Measurements from ENCODE around the gene CHST11.

CHST11 gene

DNA sequence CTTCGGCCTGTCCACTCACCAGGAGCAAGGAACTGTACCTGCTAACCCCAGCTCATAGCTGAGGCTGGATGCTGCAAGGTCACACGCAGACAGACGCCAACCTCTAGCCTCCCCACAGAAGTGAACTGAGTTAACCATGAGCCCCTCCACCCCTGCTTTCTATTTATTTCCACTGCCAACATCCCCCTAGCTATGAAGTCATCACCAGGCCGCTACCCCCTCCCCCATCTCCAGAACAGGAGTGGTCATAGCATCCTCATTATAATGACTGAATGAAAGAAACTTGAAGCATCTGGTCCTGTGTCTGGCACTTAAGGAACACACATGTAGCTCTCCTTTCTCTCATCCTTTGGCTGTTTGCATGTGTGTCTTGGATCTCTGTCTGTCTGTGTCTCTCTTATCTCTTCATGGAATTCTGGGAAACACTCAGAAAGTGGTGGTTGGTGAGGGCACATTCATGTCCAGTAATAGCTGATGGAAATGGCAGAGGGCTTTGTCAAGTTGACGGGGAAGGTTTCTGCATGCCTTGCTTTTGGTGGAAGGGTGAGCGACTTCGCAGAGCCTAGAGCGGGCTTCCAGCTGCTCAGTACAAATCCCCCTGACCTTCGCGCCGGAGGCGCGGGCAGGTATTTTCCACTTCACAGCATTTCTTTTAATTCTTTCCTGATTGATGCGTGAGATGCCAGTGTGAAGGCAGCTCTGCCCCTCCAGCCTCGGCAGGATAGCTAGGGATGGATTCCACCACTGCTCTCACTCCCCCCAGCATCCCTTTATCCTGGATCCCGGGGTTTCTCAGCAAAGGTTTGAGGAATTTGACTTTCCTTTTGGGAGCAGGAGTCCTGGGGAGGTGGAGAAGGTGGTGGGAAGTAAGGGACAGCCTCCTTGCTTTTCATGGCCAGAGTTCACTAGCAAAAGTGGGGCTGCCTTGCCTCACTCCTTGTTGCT is 198.2 kb downstream of the CHST11 start:
- no peak for DNase-seq (ENCODE audit: low read depth)

DNA sequence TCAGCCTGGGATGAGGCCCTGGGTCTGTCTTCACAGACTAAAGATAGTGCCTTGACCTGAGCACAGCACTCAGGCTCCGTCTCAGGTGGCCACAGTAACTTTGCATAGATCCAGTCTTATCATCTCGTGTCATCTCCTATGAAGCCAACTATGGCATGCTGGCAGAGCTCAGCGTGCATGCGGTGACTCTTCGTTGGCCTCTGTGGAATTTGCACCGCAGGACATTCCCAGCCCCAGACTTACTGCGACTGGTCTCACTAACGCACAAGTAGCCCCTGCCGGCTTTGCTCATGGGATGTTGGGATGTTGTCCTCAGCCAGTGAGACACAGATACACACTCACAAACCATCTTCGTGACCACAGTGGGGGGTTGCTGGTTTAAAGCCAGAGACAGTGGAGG is 199.6 kb downstream of the CHST11 start:
- no peak for DNase-seq (ENCODE audit: low read depth)

DNA sequence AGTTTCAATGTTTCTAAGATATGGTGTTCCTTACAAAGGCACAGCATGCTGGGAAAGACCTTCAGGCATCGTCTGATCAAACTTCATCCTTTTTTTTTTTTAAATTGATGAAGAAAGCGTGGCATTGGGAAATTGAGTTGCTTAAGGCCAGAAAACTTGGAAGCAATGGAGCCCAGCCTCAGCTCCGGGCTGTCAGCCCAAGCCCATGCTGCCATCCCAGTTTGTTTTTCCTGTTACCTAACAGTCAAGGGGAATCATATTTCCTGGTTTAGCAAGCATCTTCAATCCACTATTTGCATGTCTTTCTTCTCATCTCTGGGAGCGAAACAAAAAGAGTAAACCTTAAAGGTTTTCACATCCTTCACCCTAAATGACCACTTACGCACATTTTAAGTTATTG is 200.2 kb downstream of the CHST11 start:
- DNase-seq (ENCODE audit: low read depth), result no peak

- no peak for DNase-seq (ENCODE audit: low read depth)
Observed at GRCh38 chr12:104657726-104658484, 201.2 kb downstream of the CHST11 start.

- no peak for DNase-seq (ENCODE audit: low read depth)
Observed at GRCh38 chr12:104659058-104659457, 202.3 kb downstream of the CHST11 start.

- no peak for DNase-seq (ENCODE audit: low read depth)
Observed at GRCh38 chr12:104662203-104662602, 205.5 kb downstream of the CHST11 start.

- DNase-seq (ENCODE audit: low read depth), result no peak
Observed at GRCh38 chr12:104662908-104663307, 206.2 kb downstream of the CHST11 start.

DNA sequence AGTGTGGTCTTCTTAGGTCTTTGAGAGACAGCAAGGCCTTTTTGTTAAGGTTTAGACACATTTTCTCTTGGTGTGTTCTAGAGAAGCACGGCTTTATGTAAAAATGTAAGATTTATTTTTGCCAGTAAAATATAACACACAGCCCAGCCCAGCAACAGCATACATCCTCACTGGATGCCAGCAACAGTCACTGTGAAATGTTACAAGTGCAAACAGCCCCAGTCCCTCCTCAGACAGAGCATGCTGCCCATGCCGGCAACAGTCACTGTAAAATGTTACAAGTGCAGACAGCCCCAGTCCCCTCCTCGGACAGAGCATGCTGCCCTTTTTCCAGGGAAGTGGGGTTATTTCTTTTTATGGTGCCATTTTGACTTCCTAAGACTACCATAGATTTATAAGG is 207.6 kb downstream of the CHST11 start:
- DNase-seq (ENCODE audit: low read depth), result no peak

GRCh38 chr12:104665296-104665695 is 208.5 kb downstream of the CHST11 start:
- DNase-seq (ENCODE audit: low read depth), result no peak

DNA sequence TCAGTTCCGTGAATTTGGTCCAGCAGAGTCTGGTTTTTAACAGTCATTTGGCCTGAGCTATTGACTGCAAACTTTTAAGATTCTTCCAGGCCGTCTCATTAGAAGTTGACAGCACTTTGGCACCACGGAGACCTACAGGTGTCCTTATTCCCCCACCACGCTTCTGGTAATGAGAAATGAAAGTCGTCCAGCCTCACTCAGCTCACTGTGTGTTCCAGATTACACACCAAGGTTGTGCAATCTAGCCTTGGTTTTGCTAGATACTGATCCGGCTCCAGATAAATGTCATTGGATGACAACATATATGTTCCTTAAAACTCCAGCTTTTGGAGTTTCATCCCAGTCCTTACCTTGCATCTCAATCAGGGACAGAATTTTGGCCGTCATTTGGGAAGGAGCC is 210.4 kb downstream of the CHST11 start:
- DNase-seq (ENCODE audit: low read depth), result no peak

GRCh38 chr12:104668274-104668718 is 211.5 kb downstream of the CHST11 start:
- no peak for DNase-seq (ENCODE audit: low read depth)

DNA sequence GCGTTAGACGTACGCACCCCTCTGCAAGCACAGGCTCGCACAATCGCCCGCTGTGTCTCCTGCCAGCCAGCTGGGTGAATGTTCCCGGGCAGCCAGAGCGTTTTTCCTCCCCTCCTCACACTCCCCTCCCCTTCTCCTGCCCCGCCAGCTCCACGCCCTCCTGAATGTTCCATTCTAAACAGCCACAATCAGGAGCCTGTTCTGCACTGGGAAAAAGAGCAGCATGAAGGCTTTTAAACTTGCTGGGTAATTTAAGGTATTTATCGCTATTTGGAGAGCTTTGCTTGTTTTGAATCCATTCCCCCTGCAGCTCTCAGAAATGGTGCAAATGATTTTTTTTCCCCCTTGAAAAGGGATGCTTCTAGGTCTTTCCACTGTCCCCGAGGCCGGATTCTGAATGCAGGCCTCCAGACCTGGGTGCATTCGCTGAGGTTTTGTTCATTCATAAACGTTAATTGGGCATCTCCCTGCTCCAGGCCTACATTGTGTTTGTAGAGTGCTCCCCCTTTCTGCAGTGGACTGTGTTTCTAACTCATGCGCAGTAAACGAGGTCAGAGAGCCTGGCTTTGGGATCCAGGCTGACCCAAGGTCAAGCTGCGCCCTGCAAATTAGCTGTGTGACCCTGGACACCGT is 212.5 kb downstream of the CHST11 start:
- DNase-seq (ENCODE audit: low read depth), result no peak

DNA sequence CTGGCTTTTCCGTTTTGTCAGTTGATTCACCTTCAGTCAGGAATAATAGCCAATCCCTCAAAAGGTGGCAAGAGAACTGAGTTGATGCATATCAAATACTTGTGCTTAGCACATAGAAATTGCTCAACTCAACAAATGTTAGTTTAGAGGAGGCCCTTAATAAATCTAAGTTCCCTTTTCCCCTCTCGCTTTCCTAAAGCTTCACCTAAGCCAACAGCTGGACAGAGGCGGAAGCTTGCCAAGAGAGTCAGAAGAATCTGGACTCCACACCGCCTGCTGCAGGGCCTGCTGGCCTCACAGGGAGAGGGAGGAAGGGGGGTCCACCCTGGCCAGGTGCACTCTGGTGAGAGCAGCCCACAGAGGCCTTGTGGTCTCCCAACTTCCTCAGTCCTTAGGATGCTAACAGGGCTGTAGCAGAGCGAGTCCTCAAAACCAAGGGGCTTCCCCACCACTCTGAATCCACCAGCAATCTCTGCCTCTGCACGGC is 213.1 kb downstream of the CHST11 start:
- peak; percentile 18 for DNase-seq (ENCODE audit: low read depth)

DNA sequence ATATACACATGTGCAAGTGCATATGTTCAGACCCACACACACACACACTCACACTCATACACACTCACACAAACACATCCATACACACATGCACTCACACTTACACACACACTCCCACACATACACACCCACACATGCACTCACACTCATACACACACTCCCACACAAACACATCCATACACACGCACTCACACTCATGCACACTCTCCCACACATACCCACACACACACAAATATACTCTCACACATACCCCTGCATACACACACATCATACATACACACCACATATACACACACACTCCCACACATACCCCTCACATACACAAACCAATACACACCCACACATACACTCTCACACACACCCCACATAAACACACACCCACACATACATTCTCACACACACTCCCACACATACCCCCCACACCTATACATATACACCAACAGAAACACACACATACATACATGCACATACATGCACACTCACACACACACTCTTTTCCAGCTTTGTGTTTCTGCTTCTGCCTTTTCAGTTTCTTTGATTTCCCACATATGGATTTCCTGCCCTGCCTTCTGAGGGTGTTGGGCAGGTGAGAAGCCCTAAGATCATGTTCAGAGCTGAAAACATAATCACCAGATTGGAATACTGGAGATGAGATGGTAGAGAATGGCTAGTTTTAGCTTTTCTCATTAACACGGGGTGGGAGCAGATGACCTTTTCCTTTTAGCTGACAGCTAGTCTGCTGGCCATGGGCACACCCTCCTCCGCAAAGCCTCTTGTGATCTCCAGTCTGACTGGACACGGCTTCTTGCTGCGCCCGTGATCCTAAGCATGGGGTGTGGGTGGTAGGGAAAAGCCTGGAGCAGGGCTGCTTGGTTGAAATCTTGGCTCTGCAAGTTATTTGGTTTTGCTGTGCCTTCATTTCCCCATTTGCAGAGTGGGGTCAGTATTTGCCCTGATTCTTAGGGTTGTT is 214.0 kb downstream of the CHST11 start:
- no peak for DNase-seq (ENCODE audit: low read depth)

DNA sequence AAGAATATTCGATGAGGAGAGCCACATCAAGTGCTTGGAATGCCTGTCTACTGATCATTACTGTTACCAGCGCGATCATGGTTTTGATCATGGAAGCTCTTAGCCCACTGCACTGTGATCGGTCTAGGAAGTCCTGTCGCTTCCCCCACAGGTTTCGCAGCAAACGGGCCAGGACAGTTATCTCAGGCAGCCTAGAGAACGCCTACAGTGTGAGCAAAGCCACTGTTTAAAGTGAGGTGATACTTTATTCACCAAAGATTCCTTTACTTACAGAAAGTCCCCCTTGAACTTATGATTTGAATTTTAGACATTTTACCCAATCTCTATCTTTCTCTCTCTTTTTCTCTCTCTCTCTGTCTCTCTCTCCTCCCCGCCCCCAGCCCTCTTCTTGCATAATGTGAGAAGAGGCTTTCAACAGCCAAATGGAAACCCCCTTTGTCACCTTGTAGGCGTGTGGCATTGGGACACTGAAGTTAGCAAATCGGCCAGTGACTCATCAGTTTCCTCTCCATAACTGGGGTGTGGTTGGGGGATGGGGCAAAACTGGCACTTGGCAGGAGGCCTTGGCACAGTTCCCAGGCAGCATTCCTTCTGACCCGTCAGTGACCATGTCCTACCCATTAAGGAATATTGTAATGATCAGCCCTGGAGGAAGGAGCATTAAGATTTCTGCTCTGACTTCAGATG is 214.8 kb downstream of the CHST11 start:
- DNase-seq (ENCODE audit: low read depth), result peak; percentile 74

DNA sequence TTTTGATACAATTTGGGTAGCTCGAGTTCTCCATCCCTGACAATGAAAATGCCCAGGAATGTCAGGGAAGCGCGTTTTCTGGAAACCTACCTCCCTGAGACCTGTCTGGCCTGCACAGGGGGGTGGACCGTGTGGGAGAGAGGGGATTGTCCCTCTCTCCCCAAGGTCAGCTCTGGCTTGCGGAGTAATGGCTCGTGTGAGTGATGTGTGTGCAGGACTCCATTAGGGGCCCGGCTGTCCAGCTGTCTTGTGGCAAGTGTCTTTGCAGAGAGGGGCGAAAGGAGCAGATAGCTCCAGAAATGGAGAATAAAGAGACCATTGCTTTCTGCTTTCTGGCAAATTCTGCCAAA is 215.3 kb downstream of the CHST11 start:
- no peak for DNase-seq (ENCODE audit: low read depth)

DNA sequence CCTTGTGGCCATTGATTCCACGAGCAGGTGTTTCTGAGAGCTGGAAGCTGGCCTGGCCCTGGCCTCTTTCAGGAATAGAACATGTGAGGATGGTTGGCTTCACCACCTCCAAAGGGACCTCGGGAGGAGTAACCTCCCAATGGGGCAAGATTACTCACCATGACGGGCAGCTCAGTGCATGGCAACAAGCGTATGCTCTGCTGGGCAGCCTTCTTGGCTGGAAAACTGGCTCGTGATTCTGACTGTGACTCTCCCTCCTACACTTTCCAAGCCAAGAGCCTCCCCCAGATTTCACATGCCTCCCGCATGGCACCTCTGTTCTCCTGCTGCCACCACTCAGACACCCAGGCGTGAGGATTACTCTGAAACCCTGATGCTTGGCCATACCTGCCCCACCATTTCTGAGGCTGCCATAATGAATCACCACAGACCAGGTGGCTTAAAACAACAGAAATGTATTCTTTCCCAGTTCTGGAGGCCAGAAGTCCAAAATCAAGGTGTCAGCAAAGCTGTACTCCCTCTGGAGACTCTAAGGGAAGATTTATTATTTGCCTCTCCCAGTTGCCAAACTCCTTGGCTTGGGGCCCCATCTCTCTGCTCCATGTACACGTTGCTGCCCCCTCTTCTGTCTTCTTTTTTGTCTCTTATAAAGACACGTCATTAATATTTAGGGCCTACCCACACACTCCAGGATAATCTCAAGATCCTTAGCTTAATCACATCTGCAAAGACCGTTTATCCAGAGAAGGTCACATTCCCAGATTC is 215.9 kb downstream of the CHST11 start:
- no peak for DNase-seq (ENCODE audit: low read depth)

DNA sequence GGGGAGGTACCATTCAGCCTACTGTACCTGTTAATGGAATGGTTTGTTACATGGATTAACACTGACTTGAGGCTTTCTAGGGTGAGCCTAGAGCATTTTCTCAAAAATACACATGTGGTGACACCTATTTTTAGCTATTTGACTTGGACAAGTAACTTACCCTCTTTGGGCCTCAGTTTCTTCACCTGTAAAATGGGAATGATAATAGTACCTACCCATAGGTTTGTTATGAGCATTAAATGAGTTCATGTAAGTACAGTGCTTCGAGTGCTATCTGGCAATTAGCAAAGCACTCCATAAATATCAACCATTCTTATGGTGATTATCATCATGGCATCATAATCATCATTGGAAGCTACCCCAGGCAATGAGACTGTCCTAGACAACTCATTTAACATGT is 216.5 kb downstream of the CHST11 start:
- DNase-seq (ENCODE audit: low read depth), result no peak

GRCh38 chr12:104673696-104674482 is 217.1 kb downstream of the CHST11 start:
- no peak for DNase-seq (ENCODE audit: low read depth)

All from T-helper 22 cell (primary cell).